Measurements from ENCODE around the gene LFNG. TPM values are rescaled to one million over a fixed set of nuclear protein-coding genes. Genes with fewer than 3 reads are reported as not detected.

The LFNG gene
- total and polyA plus RNA-seq, 9 of the 15 experiments (the other 6 are each of a cell fraction or from before 2014, with no cell fraction given): 0.03 to 0.89 (median 0.25) TPM; not detected in 1

GRCh38 chr7:2555121-2556052 is 35.8 kb downstream of the LFNG start, which contains the start of gene BRAT1 (continued):
- 0 out of 2 replicates have a peak, but pooled peaks have one; percentile 61 for TF ChIP-seq XRCC5 (IDR thresholded peaks at IDR 0.05; ENCODE audit: low read depth, low read length)
- 0 out of 2 replicates have a peak, but pooled peaks have one; percentile 28 for TF ChIP-seq PML (IDR thresholded peaks at IDR 0.05; ENCODE audit: low read length)
- TF ChIP-seq PTBP1 (IDR thresholded peaks at IDR 0.05; ENCODE audit: low read depth, low read length): no peak
- TF ChIP-seq NFYB (IDR thresholded peaks at IDR 0.05; ENCODE audit: extremely low read depth, insufficient read length): no peak
- no peak for TF ChIP-seq CBFA2T2 (conservative IDR thresholded peaks at IDR 0.05)
- TF ChIP-seq CC2D1A (IDR thresholded peaks at IDR 0.05): no peak
- TF ChIP-seq ZKSCAN3 (CRISPR knock-in tag; IDR thresholded peaks at IDR 0.05): no peak
- peak; percentile 70 for TF ChIP-seq CXXC5 (CRISPR knock-in tag; IDR thresholded peaks at IDR 0.05)
- peak; percentile 96 for TF ChIP-seq MBD2 (IDR thresholded peaks at IDR 0.05; ENCODE audit: borderline replicate concordance, low read depth)
- peak; percentile 60 to 66 for TF ChIP-seq NRF1 (conservative IDR thresholded peaks at IDR 0.05 in 1 of 2, IDR thresholded peaks at IDR 0.05 in 1 of 2)
- no peak for TF ChIP-seq MGA (IDR thresholded peaks at IDR 0.05)
- TF ChIP-seq ZKSCAN1 (IDR thresholded peaks at IDR 0.05; ENCODE audit: low read depth, low read length): peak; percentile 62
- TF ChIP-seq ETS1 (conservative IDR thresholded peaks at IDR 0.05; ENCODE audit: control insufficient read depth, low read depth, low read length): peak; percentile 59; the same call in 1 of the 2 replicates
- TF ChIP-seq ZNF511 (CRISPR knock-in tag; IDR thresholded peaks at IDR 0.05): peak; percentile 50; the same call in 1 of the 2 replicates
